ENCODE data around the gene ADAMTS14. TPM values are rescaled to one million over a fixed set of nuclear protein-coding genes. Genes with fewer than 3 reads are reported as not detected.
"Not testable (repeated sequence)": the region's sequence is repeated elsewhere in the genome, so short reads cannot be mapped to it uniquely, and the experiment has no call there.

ADAMTS14 gene
- total and polyA plus RNA-seq, 5 donors from 2014 or later: not detected

DNA sequence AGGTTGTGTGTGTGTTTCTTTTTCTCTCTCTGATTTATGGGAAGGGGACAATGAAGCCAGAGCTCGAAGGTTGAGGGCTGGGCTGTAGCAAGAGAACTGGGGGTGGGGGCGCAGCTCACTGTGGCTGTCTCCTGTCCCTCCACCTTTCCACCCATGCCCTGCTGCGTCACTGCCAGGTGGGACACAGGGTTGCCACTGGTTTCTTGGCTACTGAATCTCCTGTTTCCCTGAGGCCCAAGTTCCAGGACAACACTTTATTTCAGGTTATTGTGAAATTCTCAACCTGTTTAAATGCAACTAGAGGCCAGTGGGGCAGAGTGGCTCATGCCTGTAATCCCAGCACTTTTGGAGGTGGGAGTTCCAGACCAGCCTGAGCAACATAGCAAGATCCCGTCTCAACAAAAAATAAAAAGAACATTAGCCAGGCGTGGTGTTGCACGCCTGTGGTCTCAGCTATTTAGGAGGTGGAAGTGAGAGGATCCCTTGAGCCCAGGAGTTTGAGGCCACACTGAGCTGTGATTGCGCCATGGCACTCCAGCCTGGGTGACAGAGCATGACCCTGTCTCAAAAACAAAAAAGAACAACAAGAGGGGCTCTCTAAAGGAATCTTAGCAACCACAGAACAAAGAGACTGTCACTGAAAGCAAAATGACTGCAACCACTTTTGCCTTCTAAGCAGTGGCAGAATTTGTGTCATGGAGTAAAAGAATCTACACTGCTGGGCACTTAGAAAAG is 90.3 kb downstream of the ADAMTS14 start:
- DNase-seq (no peak), ATAC-seq (ENCODE audit: low read depth in 2 of 2) (no peak)
- Mint-ChIP-seq H3K27ac (no peak overlapping the region), H3K36me3 (peaks cover 3% of the 10 kb centered on the region), H3K4me3 (no peak overlapping the region), H3K9me3 (peaks cover 0 to 7% (median 1%) of the 10 kb centered on the region in 7 donors), H3K4me1 (peaks cover 0 to 6% (median 2%) of the 10 kb centered on the region in 4 donors), H3K27me3 (peaks cover 4% of the 10 kb centered on the region)
- no peak overlapping the region for H3K4me3 ChIP-seq (ENCODE audit: low read depth, low read length)
- no peaks in the 10 kb centered on the region for H3K27me3 ChIP-seq (ENCODE audit: control insufficient read depth, insufficient read depth, low read length)
- H3K9me3 ChIP-seq (ENCODE audit: control insufficient read depth in 2 of 2, low read length in 2 of 2): no peaks in the 10 kb centered on the region
- no peaks in the 10 kb centered on the region for H3K36me3 ChIP-seq (ENCODE audit: control insufficient read depth, insufficient read depth, low read length)
- H3K27ac ChIP-seq (ENCODE audit: insufficient read depth, low read length, poor library complexity, severe bottlenecking): no peak overlapping the region
- H3K4me1 ChIP-seq (ENCODE audit: control insufficient read depth, insufficient read depth, low read length, poor library complexity, severe bottlenecking): no peaks in the 10 kb centered on the region

DNA sequence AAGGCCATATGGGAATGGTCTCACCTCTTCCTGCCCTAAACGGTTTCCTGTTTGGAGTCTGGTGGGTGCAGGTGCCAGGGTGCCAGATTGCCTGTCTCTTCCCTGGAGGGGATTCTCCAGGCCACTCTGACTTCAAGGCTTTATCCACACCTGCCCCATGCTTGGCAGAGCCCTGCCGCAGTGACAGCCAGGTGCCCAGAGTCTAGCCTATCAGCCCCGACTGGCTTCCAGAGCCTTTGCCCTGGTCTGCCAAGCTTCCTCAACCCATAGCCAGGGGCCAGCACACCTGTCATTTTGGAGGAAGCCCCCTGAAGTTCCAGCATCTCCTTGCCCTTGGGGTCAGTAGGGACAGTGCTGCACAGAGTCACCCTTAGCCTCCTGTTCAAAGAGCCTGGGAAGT is 91.3 kb downstream of the ADAMTS14 start:
- H3K27me3 Mint-ChIP-seq: peaks cover 4% of the 10 kb centered on the region
- ATAC-seq (ENCODE audit: low read depth in 2 of 2) (no peak), DNase-seq (no peak)
- Histone ChIP-seq H3K4me3 (ENCODE audit: low read depth, low read length) (no peak overlapping the region), H3K27ac (ENCODE audit: insufficient read depth, low read length, poor library complexity, severe bottlenecking) (no peak overlapping the region), H3K27me3 (ENCODE audit: control insufficient read depth, insufficient read depth, low read length) (no peaks in the 10 kb centered on the region), H3K4me1 (ENCODE audit: control insufficient read depth, insufficient read depth, low read length, poor library complexity, severe bottlenecking) (no peaks in the 10 kb centered on the region), H3K36me3 (ENCODE audit: control insufficient read depth, insufficient read depth, low read length) (no peaks in the 10 kb centered on the region), H3K9me3 (ENCODE audit: control insufficient read depth in 2 of 2, low read length in 2 of 2) (no peaks in the 10 kb centered on the region)
- H3K27ac Mint-ChIP-seq: peak overlapping the region in 1 of 3 donors; percentile 27
- H3K9me3 Mint-ChIP-seq: peaks cover 0 to 7% (median 1%) of the 10 kb centered on the region in 7 donors
- peaks cover 3% of the 10 kb centered on the region for H3K36me3 Mint-ChIP-seq
- peaks cover 0 to 6% (median 2%) of the 10 kb centered on the region in 4 donors for H3K4me1 Mint-ChIP-seq
- no peak overlapping the region for H3K4me3 Mint-ChIP-seq

DNA sequence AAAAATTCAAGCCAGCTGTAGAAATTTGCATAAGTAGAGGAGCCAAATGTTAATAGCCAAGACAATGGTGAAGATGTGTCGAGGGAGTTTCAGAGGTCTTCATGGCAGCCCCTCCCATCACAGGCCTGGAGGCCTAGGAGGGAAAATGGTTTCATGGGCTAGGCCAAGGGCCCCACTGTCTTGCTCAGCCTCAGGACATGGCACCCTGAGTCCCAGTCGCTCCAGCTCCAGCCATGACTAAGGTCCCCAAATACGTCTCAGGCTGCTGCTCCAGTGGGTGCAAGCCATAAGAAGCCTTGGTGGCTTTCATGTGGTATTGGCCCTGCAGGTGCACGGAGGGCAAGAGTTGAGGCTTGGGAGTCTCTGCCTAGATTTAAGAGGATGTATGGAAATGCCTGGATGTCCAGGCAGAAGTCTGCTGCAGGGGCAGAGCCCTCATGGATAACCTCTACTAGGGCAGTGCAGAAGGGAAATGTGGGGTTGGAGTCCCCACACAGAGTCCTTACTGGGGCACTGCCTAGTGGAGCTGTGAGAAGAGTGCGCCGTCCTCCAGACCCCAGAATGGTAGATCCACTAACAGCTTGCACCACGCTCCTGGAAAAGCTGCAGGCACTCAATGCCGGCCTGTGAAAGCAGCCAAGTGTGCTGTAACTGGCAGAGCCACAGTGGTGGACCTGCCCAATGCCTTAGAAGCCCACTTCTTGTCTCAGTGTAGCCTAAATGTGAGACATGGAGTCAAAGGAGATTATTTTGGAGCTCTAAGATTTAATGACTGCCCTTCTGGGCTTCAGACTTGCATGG is 93.7 kb downstream of the ADAMTS14 start:
- Histone ChIP-seq H3K27ac (ENCODE audit: insufficient read depth, low read length, poor library complexity, severe bottlenecking) (no peak overlapping the region), H3K27me3 (ENCODE audit: control insufficient read depth, insufficient read depth, low read length) (no peaks in the 10 kb centered on the region), H3K36me3 (ENCODE audit: control insufficient read depth, insufficient read depth, low read length) (no peaks in the 10 kb centered on the region), H3K4me3 (ENCODE audit: low read depth, low read length) (no peak overlapping the region), H3K9me3 (ENCODE audit: control insufficient read depth in 2 of 2, low read length in 2 of 2) (no peaks in the 10 kb centered on the region), H3K4me1 (ENCODE audit: control insufficient read depth, insufficient read depth, low read length, poor library complexity, severe bottlenecking) (no peaks in the 10 kb centered on the region)
- no peak overlapping the region for H3K27ac Mint-ChIP-seq
- no peak for DNase-seq
- no peak for ATAC-seq (ENCODE audit: low read depth in 2 of 2)
- no peak overlapping the region for H3K4me3 Mint-ChIP-seq
- peaks cover 3% of the 10 kb centered on the region for H3K36me3 Mint-ChIP-seq
- H3K4me1 Mint-ChIP-seq: no peaks in the 10 kb centered on the region
- H3K9me3 Mint-ChIP-seq: peaks cover 0 to 7% (median 1%) of the 10 kb centered on the region in 7 donors
- H3K27me3 Mint-ChIP-seq: peaks cover 4% of the 10 kb centered on the region

DNA sequence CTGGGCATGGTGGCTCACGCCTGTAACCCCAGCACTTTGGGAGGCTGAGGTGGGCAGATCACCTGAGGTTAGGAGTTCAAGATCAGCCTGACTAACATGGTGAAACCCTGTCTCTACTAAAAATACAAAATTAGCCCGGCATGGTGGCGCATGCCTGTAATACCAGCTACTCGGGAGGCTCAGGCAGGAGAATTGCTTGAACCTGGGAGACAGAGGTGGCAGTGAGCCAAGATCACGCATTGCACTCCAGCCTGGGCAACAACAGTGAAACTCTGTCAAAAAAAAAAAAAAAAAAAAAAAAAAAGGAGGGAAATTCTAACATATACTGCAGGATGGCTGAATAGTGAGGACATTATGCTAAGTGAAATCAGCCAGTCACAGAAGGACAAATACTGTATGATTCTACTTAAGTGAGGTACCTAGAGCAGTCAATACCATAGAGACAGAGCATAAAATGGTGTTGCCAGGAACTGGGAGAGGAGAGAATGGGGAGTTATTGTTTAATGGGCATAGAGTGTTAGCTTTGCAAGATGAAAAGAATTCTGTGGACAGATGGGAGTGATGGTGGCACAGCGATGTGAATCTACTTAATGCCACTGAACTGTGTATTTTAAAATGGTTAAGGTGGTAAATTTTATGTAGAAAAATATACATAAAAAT is 95.8 kb downstream of the ADAMTS14 start:
- H3K4me1 ChIP-seq (ENCODE audit: control insufficient read depth, insufficient read depth, low read length, poor library complexity, severe bottlenecking); DNase-seq; H3K4me3 Mint-ChIP-seq; H3K27me3 Mint-ChIP-seq; ATAC-seq (ENCODE audit: low read depth in 2 of 2); H3K9me3 ChIP-seq (ENCODE audit: control insufficient read depth in 2 of 2, low read length in 2 of 2); H3K36me3 ChIP-seq (ENCODE audit: control insufficient read depth, insufficient read depth, low read length); H3K4me3 ChIP-seq (ENCODE audit: low read depth, low read length); H3K9me3 Mint-ChIP-seq; H3K27me3 ChIP-seq (ENCODE audit: control insufficient read depth, insufficient read depth, low read length); H3K4me1 Mint-ChIP-seq; H3K36me3 Mint-ChIP-seq; H3K27ac ChIP-seq (ENCODE audit: insufficient read depth, low read length, poor library complexity, severe bottlenecking): not testable (repeated sequence)
- peak overlapping the region in 1 of 3 donors; percentile 0 for H3K27ac Mint-ChIP-seq

DNA sequence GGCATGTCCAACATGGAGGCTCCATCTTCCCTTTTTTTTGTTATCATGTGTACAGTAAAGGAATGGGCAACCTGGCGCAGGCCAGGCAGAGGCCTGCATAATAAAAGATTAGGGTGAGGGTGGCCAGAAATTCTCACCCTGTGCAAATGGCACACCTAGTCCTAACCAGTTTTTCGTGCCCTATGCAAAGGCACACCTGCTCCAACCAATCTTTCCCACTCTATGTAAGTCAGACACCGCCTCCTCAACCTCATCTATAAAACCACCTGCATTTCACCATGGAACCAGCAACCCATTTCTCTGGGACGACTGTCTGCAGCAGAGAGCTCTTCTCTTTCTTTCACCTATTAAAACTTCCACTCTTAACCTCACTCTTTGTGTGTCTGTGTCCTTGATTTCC is 96.8 kb downstream of the ADAMTS14 start:
- no peak overlapping the region for H3K27ac Mint-ChIP-seq
- Histone ChIP-seq H3K4me3 (ENCODE audit: low read depth, low read length) (no peak overlapping the region), H3K36me3 (ENCODE audit: control insufficient read depth, insufficient read depth, low read length) (no peaks in the 10 kb centered on the region), H3K4me1 (ENCODE audit: control insufficient read depth, insufficient read depth, low read length, poor library complexity, severe bottlenecking) (no peaks in the 10 kb centered on the region), H3K27ac (ENCODE audit: insufficient read depth, low read length, poor library complexity, severe bottlenecking) (no peak overlapping the region), H3K27me3 (ENCODE audit: control insufficient read depth, insufficient read depth, low read length) (no peaks in the 10 kb centered on the region), H3K9me3 (ENCODE audit: control insufficient read depth in 2 of 2, low read length in 2 of 2) (no peaks in the 10 kb centered on the region)
- no peak for DNase-seq
- H3K9me3 Mint-ChIP-seq: peaks cover 0 to 7% (median 0%) of the 10 kb centered on the region in 7 donors
- no peak for ATAC-seq (ENCODE audit: low read depth in 2 of 2)
- peaks cover 4% of the 10 kb centered on the region for H3K27me3 Mint-ChIP-seq
- H3K4me3 Mint-ChIP-seq: no peak overlapping the region
- H3K36me3 Mint-ChIP-seq: peaks cover 3% of the 10 kb centered on the region
- no peaks in the 10 kb centered on the region for H3K4me1 Mint-ChIP-seq

DNA sequence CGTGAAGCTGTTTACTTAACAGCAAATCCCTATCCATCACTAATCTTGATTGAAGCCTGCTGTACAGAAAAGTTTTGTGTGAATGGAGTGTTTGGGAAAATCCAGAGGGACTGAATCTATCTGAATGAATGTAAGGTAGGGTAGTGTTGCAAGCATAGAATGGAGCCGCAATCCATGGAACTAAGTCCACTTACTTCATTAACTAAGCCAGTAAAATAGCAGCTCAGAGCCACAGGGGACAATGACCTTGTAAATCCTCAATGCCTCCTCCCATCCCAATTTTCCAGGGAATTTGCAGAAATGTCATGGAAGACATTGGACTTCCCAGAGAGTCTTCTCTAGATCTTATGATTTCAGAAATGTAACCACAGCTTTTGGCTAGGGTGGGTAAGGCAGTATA is 97.7 kb downstream of the ADAMTS14 start:
- Mint-ChIP-seq H3K4me3 (no peak overlapping the region), H3K9me3 (peaks cover 0 to 7% (median 0%) of the 10 kb centered on the region in 7 donors), H3K36me3 (peaks cover 3% of the 10 kb centered on the region), H3K27ac (no peak overlapping the region), H3K4me1 (no peaks in the 10 kb centered on the region), H3K27me3 (peaks cover 4% of the 10 kb centered on the region)
- Histone ChIP-seq H3K4me1 (ENCODE audit: control insufficient read depth, insufficient read depth, low read length, poor library complexity, severe bottlenecking) (no peaks in the 10 kb centered on the region), H3K27ac (ENCODE audit: insufficient read depth, low read length, poor library complexity, severe bottlenecking) (no peak overlapping the region), H3K9me3 (ENCODE audit: control insufficient read depth in 2 of 2, low read length in 2 of 2) (no peaks in the 10 kb centered on the region), H3K4me3 (ENCODE audit: low read depth, low read length) (no peak overlapping the region), H3K27me3 (ENCODE audit: control insufficient read depth, insufficient read depth, low read length) (no peaks in the 10 kb centered on the region), H3K36me3 (ENCODE audit: control insufficient read depth, insufficient read depth, low read length) (no peaks in the 10 kb centered on the region)
- ATAC-seq (ENCODE audit: low read depth in 2 of 2) (no peak), DNase-seq (no peak)

DNA sequence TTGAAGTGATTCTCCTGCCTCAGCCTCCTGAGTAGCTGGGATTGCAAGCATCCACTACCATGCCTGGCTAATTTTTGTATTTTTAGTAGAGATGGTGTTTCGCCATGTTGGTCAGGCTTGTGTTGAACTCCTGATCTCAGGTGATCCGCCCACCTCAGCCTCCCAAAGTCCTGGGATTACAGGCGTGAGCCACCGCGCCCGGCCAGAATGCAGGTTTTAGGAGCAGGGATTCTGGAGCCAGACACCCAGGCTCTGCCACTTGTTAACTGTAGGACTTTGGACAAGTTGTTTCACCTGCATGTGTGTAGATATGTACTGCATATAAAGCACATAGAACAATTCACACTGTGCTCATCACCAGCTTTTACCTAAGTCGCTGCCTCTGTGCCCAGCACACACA is 98.2 kb downstream of the ADAMTS14 start:
- H3K9me3 ChIP-seq (ENCODE audit: control insufficient read depth in 2 of 2, low read length in 2 of 2); H3K4me1 Mint-ChIP-seq; H3K4me3 Mint-ChIP-seq; DNase-seq; H3K9me3 Mint-ChIP-seq; H3K36me3 ChIP-seq (ENCODE audit: control insufficient read depth, insufficient read depth, low read length); H3K36me3 Mint-ChIP-seq; H3K4me1 ChIP-seq (ENCODE audit: control insufficient read depth, insufficient read depth, low read length, poor library complexity, severe bottlenecking); H3K27me3 ChIP-seq (ENCODE audit: control insufficient read depth, insufficient read depth, low read length); H3K27me3 Mint-ChIP-seq; H3K27ac ChIP-seq (ENCODE audit: insufficient read depth, low read length, poor library complexity, severe bottlenecking); ATAC-seq (ENCODE audit: low read depth in 2 of 2); H3K4me3 ChIP-seq (ENCODE audit: low read depth, low read length); H3K27ac Mint-ChIP-seq: not testable (repeated sequence)

Data from CD4-positive, CD25-positive, alpha-beta regulatory T cell (primary cell).